Suprapubic skin (tissue), 4 donors: ENCODE data around the gene TMA7B. TPM values are rescaled to one million over a fixed set of nuclear protein-coding genes. Genes with fewer than 3 reads are reported as not detected.

Experiments
- DNase-seq, 2 donors: peaks; one replicate each; pipeline ENCODE4 v3.0.0-alpha.2; 2019; ENCODE audit warnings: low spot score in 2 of 2
- H3K27ac ChIP-seq: fragments of 200-600 bp; sonication (generic); one replicate; pipeline ENCODE4 v1.5.1; 2019
- H3K27me3 ChIP-seq: fragments of 200-600 bp; sonication (generic); one replicate; pipeline ENCODE4 v1.5.1; 2019
- H3K36me3 ChIP-seq: fragments of 200-600 bp; sonication (generic); one replicate; pipeline ENCODE4 v1.5.1; 2019
- H3K4me1 ChIP-seq: fragments of 200-600 bp; sonication (generic); one replicate; pipeline ENCODE4 v1.5.1; 2019
- H3K4me3 ChIP-seq: fragments of 200-600 bp; sonication (generic); one replicate; pipeline ENCODE4 v1.5.1; 2019; ENCODE audit warnings: mild to moderate bottlenecking
- H3K9me3 ChIP-seq: fragments of 200-600 bp; sonication (generic); one replicate; pipeline ENCODE4 v1.5.1; 2019
- CTCF ChIP-seq, 2 donors: fragments of 200-600 bp in 1 of 2; fragments of 450-650 bp in 1 of 2; sonication (generic) in 1 of 2; IDR thresholded peaks; one replicate each; pipeline ENCODE4 v1.5.1; 2016 to 2019; ENCODE audit warnings: antibody characterized with exemption in 2 of 2, mild to moderate bottlenecking in 1 of 2, moderate library complexity in 1 of 2
- EP300 ChIP-seq: sonication (generic); formaldehyde crosslinking; IDR thresholded peaks from one replicate; pipeline ENCODE4 v1.6.1; 2017; ENCODE audit warnings: antibody characterized with exemption
- POLR2A ChIP-seq, 2 donors: fragments of 450-650 bp; IDR thresholded peaks; one replicate each; pipeline ENCODE4 v1.6.1; 2017; ENCODE audit warnings: antibody characterized with exemption in 2 of 2, mild to moderate bottlenecking in 2 of 2, moderate library complexity in 2 of 2
- POLR2AphosphoS5 ChIP-seq, 3 donors: sonication (generic); formaldehyde crosslinking; IDR thresholded peaks; one replicate each; pipeline ENCODE4 v1.6.1; 2017; ENCODE audit warnings: antibody characterized with exemption in 3 of 3
- WGBS: methylation state at CpG from one replicate; pipeline ENCODE4 v1.1.5; 2018; 5-methylcytosine and 5-hydroxymethylcytosine counted together
- total RNA-seq, 4 donors: library from RNA; depleted of rRNA; stranded (reverse); fragments of >200 nt; gene quantifications; one replicate each; pipeline ENCODE4 v1.1.0, GENCODE V29; 2016

TMA7B gene
- total RNA-seq, 4 donors from 2014 or later: 0.76 to 1.4 TPM; not detected in 2

DNA sequence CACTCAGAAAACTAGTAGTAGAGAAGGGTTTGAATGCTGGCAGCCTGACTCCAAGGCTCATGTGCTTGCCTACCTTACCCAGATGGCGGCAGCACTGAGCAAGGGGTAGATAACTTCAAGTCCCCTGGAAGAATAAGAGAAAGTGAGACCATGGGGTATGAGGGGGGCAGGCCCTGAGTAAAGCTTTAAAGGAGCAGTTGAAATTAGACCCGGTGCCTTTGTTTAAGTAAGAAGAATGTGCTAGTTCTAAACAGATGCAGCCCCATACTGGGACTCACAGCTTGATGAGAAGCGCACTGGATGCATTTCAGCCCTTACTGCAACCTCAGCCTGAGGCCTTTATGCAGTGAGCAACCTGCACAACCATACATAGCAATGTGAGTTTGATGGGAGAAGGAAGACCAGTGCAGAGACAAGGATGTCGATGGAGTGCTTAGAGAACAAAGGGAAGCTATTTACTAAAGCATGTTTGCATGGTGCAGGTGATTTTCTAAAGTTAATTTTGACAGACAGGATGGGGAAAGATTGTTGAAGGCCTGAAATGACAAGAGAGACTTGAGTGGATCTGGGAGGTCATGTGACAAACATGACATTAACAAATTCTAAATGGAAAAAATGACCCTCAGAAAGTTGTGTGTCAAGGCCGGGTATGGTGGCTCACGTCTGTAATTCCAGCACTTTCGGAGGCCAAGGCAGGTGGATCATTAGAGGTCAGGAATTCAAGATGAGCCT lies 27.1 kb upstream of the TMA7B start:
- Histone ChIP-seq H3K36me3 (no peaks in the 10 kb centered on the region), H3K27ac (no peak overlapping the region), H3K9me3 (no peaks in the 10 kb centered on the region), H3K27me3 (peaks cover 9% of the 10 kb centered on the region), H3K4me1 (peaks cover 23% of the 10 kb centered on the region), H3K4me3 (no peak overlapping the region)
- TF ChIP-seq CTCF (IDR thresholded peaks at IDR 0.05) (peak in 1 of 2 donors; percentile 14), POLR2A (IDR thresholded peaks at IDR 0.05) (no peak), POLR2AphosphoS5 (IDR thresholded peaks at IDR 0.05) (no peak)
- 82% methylated on average over 7 of the region's 7 CpGs for WGBS
- no peak for DNase-seq

GRCh38 chr22:39933741-39934140 lies 26.5 kb upstream of the TMA7B start:
- 82% methylated on average over 8 of the region's 8 CpGs for WGBS

GRCh38 chr22:39935116-39935515 lies 25.1 kb upstream of the TMA7B start:
- TF ChIP-seq POLR2AphosphoS5 (IDR thresholded peaks at IDR 0.05) (no peak), POLR2A (IDR thresholded peaks at IDR 0.05) (no peak), EP300 (no peak), CTCF (IDR thresholded peaks at IDR 0.05) (no peak)
- Histone ChIP-seq H3K27ac (no peak overlapping the region), H3K36me3 (no peaks in the 10 kb centered on the region), H3K27me3 (peaks cover 15% of the 10 kb centered on the region), H3K4me3 (no peak overlapping the region), H3K9me3 (no peaks in the 10 kb centered on the region), H3K4me1 (peaks cover 13% of the 10 kb centered on the region)
- WGBS: 72% methylated on average over 4 of the region's 4 CpGs
- DNase-seq: no peak

More at GRCh38 chr22:39933741-39934140, 26.5 kb upstream of the TMA7B start:
- no peaks in the 10 kb centered on the region for H3K36me3 ChIP-seq
- no peak for TF ChIP-seq EP300
- no peak for TF ChIP-seq POLR2A (IDR thresholded peaks at IDR 0.05)
- no peak for TF ChIP-seq CTCF (IDR thresholded peaks at IDR 0.05)
- TF ChIP-seq POLR2AphosphoS5 (IDR thresholded peaks at IDR 0.05): no peak
- no peak overlapping the region for H3K27ac ChIP-seq
- H3K9me3 ChIP-seq: no peaks in the 10 kb centered on the region
- H3K27me3 ChIP-seq: peaks cover 14% of the 10 kb centered on the region
- no peak overlapping the region for H3K4me3 ChIP-seq
- H3K4me1 ChIP-seq: peaks cover 19% of the 10 kb centered on the region
- DNase-seq: no peak

DNA sequence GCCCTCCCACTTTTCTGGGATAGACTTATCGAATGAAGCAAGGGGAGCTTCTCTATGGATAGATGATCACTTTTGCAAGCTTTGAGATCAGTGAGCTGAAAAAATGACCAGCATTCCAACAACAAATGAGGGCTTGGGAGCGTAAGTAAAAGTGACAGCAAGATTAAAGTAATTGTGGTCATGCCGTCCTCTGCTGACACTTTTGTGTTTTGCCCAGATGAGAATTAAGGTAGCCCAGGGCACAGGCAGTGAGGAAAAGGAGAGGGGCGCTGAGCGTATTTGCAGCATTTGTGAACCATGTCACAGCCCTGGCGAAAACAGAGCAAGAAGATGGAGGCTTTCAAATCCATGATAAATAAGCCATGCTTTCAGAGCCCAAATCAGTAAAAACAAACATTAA lies 24.6 kb upstream of the TMA7B start:
- 75% methylated on average over 6 of the region's 6 CpGs for WGBS
- H3K27me3 ChIP-seq: peaks cover 13% of the 10 kb centered on the region
- no peak for DNase-seq

More for the DNA sequence above, 24.6 kb upstream of the TMA7B start:
- no peaks in the 10 kb centered on the region for H3K36me3 ChIP-seq
- H3K4me1 ChIP-seq: peaks cover 13% of the 10 kb centered on the region
- TF ChIP-seq POLR2A (IDR thresholded peaks at IDR 0.05) (no peak), POLR2AphosphoS5 (IDR thresholded peaks at IDR 0.05) (no peak), CTCF (IDR thresholded peaks at IDR 0.05) (no peak), EP300 (no peak)
- H3K27ac ChIP-seq: no peak overlapping the region
- no peaks in the 10 kb centered on the region for H3K9me3 ChIP-seq
- H3K4me3 ChIP-seq: no peak overlapping the region
